ENCODE results near the gene FOXE1.

The FOXE1 gene

GRCh38 chr9:97895211-97895610 lies 42.2 kb downstream of the FOXE1 start (continued):
- TF ChIP-seq ZNF394 (tag by site-specific recombination; IDR thresholded peaks at IDR 0.05; ENCODE audit: borderline replicate concordance), result no peak
- no peak for TF ChIP-seq ZNF311 (tag by site-specific recombination; IDR thresholded peaks at IDR 0.05; ENCODE audit: borderline replicate concordance)
- no peak for TF ChIP-seq CTCF (tag by site-specific recombination; IDR thresholded peaks at IDR 0.05)

DNA sequence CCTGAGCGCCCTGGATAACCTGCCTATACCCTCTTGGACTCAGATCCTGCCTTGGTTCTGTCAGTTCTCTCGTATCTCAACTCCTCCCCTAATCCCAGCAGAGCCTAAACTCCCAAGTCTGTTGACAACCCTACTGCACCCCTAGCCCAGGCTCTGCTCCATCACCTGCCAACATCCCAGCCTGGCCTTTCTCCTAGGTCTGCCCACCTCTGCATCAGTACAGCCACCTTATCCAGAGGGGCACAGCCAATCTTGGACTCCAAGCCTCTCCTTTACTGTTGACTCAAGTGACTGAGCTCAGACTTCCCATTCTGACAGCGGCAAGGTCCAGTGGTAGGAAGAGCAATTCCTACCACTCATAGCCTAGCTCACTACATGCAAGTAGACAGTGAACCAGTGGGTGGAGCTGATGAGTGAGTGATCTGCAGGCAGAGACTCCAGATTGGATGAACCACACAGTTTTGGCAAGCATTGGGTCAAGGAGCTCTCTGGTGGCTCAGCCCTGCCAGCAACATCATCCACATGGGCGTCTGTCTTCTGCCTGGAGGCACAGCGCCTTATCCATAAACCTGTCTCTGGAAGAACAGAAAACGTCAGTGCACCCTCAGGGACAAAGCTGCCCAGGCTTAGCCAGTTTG lies 42.8 kb downstream of the FOXE1 start:
- POLR2A ChIA-PET, result interaction anchor here (0.9 kb wide), 1 partner anchor 26 kb away, joined by 4 read pairs; the partner anchor contains the start of gene TRMO
- Histone ChIP-seq H3K27ac (ENCODE audit: extremely low read depth, low read depth, low read length) (no peak overlapping the region), H3K9me3 (ENCODE audit: control insufficient read depth, insufficient read depth, low read depth, low read length) (no peaks in the 10 kb centered on the region), H3K4me3 (ENCODE audit: low read depth, low read length) (no peak overlapping the region), H3K36me3 (ENCODE audit: control insufficient read depth in 2 of 2, insufficient read depth in 1 of 2, low read length in 2 of 2) (peaks cover 0 to 5% of the 10 kb centered on the region in 2 experiments; a peak in 1 of 3 replicates), H3K4me1 (ENCODE audit: control insufficient read depth, insufficient read depth, low read length) (no peaks in the 10 kb centered on the region)
- no peak for TF ChIP-seq ZNF112 (tag by site-specific recombination; IDR thresholded peaks at IDR 0.05)
- CTCF ChIA-PET, result interaction anchor here (0.5 to 1.2 kb wide), 12 partner anchors 10 to 1511 kb away, joined by 3 to 8 read pairs (median 4); no protein-coding TSS in a partner anchor

- TF ChIP-seq ZNF114 (tag by site-specific recombination; IDR thresholded peaks at IDR 0.05), result no peak
- TF ChIP-seq ZNF529 (tag by site-specific recombination; IDR thresholded peaks at IDR 0.05; ENCODE audit: insufficient replicate concordance), result no peak
- TF ChIP-seq ZNF558 (tag by site-specific recombination; IDR thresholded peaks at IDR 0.05), result no peak
- TF ChIP-seq, protein P1, sequence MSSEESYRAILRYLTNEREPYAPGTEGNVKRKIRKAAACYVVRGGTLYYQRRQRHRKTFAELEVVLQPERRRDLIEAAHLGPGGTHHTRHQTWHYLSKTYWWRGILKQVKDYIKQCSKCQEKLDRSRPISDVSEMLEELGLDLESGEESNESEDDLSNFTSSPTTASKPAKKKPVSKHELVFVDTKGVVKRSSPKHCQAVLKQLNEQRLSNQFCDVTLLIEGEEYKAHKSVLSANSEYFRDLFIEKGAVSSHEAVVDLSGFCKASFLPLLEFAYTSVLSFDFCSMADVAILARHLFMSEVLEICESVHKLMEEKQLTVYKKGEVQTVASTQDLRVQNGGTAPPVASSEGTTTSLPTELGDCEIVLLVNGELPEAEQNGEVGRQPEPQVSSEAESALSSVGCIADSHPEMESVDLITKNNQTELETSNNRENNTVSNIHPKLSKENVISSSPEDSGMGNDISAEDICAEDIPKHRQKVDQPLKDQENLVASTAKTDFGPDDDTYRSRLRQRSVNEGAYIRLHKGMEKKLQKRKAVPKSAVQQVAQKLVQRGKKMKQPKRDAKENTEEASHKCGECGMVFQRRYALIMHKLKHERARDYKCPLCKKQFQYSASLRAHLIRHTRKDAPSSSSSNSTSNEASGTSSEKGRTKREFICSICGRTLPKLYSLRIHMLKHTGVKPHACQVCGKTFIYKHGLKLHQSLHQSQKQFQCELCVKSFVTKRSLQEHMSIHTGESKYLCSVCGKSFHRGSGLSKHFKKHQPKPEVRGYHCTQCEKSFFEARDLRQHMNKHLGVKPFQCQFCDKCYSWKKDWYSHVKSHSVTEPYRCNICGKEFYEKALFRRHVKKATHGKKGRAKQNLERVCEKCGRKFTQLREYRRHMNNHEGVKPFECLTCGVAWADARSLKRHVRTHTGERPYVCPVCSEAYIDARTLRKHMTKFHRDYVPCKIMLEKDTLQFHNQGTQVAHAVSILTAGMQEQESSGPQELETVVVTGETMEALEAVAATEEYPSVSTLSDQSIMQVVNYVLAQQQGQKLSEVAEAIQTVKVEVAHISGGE (tag by site-specific recombination; conservative IDR thresholded peaks at IDR 0.05; ENCODE audit: low read depth), result no peak
- no peak for TF ChIP-seq ZNF510 (tag by site-specific recombination; IDR thresholded peaks at IDR 0.05; ENCODE audit: insufficient replicate concordance)
- TF ChIP-seq ZFP41 (tag by site-specific recombination; IDR thresholded peaks at IDR 0.05; ENCODE audit: borderline replicate concordance), result no peak
- Histone ChIP-seq H3K4me3 (ENCODE audit: low read depth, low read length) (no peak overlapping the region), H3K27ac (ENCODE audit: extremely low read depth, low read depth, low read length) (no peak overlapping the region), H3K4me1 (ENCODE audit: control insufficient read depth, insufficient read depth, low read length) (no peaks in the 10 kb centered on the region), H3K9me3 (ENCODE audit: control insufficient read depth, insufficient read depth, low read depth, low read length) (no peaks in the 10 kb centered on the region), H3K36me3 (ENCODE audit: control insufficient read depth in 2 of 2, insufficient read depth in 1 of 2, low read length in 2 of 2) (peaks cover 0 to 18% of the 10 kb centered on the region in 2 experiments; a peak in 1 of 3 replicates)
- CTCF ChIA-PET, result interaction anchor here (0.6 to 9.6 kb wide), 34 partner anchors 9 to 875 kb away, joined by 3 to 132 read pairs (median 4); partner anchors contain the start of genes ANP32B, TRMO and XPA
- POLR2A ChIA-PET, result interaction anchor here (0.6 to 1.0 kb wide), 2 partner anchors 22 to 207 kb away, joined by 3 to 5 read pairs; partner anchors contain the start of gene TRMO
Observed at GRCh38 chr9:97900103-97900737, 47.2 kb downstream of the FOXE1 start.

All from HEK293 (cell line).